ENCODE results near the gene RTN4. TPM values are rescaled to one million over a fixed set of nuclear protein-coding genes. Genes with fewer than 3 reads are reported as not detected.

RTN4 gene
- total and polyA plus RNA-seq, 2 experiments from 2014 or later = 218 to 221 TPM

DNA sequence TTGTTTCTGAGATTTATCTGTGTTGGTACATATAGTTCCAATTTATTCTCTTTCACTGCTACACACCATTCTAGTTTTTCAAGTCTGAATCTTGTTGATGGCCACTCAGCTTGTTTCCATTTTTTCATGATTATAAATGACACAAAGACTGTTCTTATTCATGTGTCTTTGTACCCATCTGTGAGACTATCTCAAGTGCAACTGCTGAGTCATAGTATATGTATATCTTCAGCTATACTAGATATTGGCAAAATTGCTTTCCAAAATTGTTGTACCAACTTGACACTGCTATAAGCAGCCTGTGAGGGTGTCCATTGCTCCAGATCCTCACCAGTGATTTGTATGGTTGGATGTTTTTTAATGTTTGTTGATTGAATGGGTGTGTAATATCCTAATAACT, 37.2 kb upstream of the RTN4 start (continued):
- TF ChIP-seq, protein P1, sequence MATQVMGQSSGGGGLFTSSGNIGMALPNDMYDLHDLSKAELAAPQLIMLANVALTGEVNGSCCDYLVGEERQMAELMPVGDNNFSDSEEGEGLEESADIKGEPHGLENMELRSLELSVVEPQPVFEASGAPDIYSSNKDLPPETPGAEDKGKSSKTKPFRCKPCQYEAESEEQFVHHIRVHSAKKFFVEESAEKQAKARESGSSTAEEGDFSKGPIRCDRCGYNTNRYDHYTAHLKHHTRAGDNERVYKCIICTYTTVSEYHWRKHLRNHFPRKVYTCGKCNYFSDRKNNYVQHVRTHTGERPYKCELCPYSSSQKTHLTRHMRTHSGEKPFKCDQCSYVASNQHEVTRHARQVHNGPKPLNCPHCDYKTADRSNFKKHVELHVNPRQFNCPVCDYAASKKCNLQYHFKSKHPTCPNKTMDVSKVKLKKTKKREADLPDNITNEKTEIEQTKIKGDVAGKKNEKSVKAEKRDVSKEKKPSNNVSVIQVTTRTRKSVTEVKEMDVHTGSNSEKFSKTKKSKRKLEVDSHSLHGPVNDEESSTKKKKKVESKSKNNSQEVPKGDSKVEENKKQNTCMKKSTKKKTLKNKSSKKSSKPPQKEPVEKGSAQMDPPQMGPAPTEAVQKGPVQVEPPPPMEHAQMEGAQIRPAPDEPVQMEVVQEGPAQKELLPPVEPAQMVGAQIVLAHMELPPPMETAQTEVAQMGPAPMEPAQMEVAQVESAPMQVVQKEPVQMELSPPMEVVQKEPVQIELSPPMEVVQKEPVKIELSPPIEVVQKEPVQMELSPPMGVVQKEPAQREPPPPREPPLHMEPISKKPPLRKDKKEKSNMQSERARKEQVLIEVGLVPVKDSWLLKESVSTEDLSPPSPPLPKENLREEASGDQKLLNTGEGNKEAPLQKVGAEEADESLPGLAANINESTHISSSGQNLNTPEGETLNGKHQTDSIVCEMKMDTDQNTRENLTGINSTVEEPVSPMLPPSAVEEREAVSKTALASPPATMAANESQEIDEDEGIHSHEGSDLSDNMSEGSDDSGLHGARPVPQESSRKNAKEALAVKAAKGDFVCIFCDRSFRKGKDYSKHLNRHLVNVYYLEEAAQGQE (IDR thresholded peaks at IDR 0.05; ENCODE audit: unreplicated experiment) = no peak
- TF ChIP-seq JUNB (IDR thresholded peaks at IDR 0.05; ENCODE audit: unreplicated experiment) (no peak), ZNF114 (CRISPR knock-in tag; IDR thresholded peaks at IDR 0.05) (no peak), EZH2 (IDR thresholded peaks at IDR 0.05; ENCODE audit: low read depth, unreplicated experiment) (no peak), STAT1 (IDR thresholded peaks at IDR 0.05; ENCODE audit: unreplicated experiment) (no peak)

DNA sequence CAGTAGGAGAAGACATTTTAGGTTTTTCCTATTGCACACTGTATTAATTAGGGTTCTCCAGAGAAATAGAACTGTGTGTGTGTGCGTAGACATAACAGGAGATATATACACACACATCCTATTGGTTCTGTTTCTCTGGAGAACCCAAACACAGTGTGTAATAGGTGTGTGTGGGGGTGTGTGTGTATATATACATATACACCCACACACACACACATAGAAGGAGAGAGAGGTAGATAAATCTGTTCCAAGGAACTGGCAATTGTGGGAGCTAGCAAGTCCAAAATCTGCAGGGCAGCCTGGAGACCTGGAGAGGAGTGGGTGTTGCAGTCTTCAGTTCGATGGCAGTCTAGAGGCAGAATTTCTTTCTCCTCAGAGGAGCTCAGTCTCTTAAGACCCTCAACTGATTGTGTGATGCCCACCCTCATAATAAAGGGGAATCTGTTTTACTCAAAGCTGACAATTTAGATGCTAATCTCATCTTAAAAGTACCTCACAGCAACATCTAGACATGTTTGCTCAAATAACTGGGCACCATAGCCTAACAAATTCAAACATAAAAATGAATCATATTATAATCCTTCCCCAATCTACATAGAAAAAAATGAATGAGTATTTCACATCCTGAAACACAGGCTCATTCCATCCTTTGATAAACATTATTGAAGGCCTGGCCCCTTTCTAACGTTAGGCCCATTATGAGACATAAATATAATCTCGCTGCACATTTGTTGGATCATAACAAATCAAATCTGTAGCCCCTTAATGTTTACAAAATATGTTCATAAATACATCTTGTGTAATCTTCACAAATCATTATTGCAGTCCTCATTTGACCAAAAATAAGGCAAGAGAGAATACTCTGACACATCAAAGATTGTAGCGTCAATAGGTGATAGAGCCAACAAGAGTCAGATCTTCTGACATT, 35.1 kb upstream of the RTN4 start:
- Histone ChIP-seq H4K20me1 (replicated peaks; ENCODE audit: insufficient read depth) (no peaks in the 10 kb centered on the region), H3F3A (replicated peaks; ENCODE audit: low read depth) (no peaks in the 10 kb centered on the region), H3K9me2 (ENCODE audit: insufficient read depth) (peaks cover 2% of the 10 kb centered on the region; the same call in 1 of the 2 replicates), H3K4me2 (no peak overlapping the region), H3K4me3 (no peak overlapping the region), H3K27me3 (ENCODE audit: insufficient read depth) (no peaks in the 10 kb centered on the region), H3K27ac (ENCODE audit: low read depth) (no peak overlapping the region), H2AFZ (no peak overlapping the region), H3K79me2 (replicated peaks; ENCODE audit: insufficient read depth) (no peaks in the 10 kb centered on the region), H3K36me3 (ENCODE audit: insufficient read depth) (no peaks in the 10 kb centered on the region; the same call in 1 of the 2 replicates), H3K4me1 (ENCODE audit: insufficient read depth) (no peaks in the 10 kb centered on the region)
- H3K4me1 Mint-ChIP-seq = no peaks in the 10 kb centered on the region
- no peaks in the 10 kb centered on the region for H3K36me3 Mint-ChIP-seq (ENCODE audit: low read depth)
- DNase-seq (ENCODE audit: low spot score) (no peak), ATAC-seq (no peak)
- no peaks in the 10 kb centered on the region for H3K27me3 Mint-ChIP-seq (ENCODE audit: insufficient read depth, low read depth, poor library complexity)
- TF ChIP-seq, protein P2, sequence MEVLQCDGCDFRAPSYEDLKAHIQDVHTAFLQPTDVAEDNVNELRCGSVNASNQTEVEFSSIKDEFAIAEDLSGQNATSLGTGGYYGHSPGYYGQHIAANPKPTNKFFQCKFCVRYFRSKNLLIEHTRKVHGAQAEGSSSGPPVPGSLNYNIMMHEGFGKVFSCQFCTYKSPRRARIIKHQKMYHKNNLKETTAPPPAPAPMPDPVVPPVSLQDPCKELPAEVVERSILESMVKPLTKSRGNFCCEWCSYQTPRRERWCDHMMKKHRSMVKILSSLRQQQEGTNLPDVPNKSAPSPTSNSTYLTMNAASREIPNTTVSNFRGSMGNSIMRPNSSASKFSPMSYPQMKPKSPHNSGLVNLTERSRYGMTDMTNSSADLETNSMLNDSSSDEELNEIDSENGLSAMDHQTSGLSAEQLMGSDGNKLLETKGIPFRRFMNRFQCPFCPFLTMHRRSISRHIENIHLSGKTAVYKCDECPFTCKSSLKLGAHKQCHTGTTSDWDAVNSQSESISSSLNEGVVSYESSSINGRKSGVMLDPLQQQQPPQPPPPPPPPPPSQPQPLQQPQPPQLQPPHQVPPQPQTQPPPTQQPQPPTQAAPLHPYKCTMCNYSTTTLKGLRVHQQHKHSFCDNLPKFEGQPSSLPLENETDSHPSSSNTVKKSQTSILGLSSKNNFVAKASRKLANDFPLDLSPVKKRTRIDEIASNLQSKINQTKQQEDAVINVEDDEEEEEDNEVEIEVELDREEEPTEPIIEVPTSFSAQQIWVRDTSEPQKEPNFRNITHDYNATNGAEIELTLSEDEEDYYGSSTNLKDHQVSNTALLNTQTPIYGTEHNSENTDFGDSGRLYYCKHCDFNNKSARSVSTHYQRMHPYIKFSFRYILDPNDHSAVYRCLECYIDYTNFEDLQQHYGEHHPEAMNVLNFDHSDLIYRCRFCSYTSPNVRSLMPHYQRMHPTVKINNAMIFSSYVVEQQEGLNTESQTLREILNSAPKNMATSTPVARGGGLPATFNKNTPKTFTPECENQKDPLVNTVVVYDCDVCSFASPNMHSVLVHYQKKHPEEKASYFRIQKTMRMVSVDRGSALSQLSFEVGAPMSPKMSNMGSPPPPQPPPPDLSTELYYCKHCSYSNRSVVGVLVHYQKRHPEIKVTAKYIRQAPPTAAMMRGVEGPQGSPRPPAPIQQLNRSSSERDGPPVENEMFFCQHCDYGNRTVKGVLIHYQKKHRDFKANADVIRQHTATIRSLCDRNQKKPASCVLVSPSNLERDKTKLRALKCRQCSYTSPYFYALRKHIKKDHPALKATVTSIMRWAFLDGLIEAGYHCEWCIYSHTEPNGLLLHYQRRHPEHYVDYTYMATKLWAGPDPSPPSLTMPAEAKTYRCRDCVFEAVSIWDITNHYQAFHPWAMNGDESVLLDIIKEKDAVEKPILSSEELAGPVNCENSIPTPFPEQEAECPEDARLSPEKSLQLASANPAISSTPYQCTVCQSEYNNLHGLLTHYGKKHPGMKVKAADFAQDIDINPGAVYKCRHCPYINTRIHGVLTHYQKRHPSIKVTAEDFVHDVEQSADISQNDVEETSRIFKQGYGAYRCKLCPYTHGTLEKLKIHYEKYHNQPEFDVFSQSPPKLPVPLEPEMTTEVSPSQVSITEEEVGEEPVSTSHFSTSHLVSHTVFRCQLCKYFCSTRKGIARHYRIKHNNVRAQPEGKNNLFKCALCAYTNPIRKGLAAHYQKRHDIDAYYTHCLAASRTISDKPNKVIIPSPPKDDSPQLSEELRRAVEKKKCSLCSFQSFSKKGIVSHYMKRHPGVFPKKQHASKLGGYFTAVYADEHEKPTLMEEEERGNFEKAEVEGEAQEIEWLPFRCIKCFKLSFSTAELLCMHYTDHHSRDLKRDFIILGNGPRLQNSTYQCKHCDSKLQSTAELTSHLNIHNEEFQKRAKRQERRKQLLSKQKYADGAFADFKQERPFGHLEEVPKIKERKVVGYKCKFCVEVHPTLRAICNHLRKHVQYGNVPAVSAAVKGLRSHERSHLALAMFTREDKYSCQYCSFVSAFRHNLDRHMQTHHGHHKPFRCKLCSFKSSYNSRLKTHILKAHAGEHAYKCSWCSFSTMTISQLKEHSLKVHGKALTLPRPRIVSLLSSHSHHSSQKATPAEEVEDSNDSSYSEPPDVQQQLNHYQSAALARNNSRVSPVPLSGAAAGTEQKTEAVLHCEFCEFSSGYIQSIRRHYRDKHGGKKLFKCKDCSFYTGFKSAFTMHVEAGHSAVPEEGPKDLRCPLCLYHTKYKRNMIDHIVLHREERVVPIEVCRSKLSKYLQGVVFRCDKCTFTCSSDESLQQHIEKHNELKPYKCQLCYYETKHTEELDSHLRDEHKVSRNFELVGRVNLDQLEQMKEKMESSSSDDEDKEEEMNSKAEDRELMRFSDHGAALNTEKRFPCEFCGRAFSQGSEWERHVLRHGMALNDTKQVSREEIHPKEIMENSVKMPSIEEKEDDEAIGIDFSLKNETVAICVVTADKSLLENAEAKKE (CRISPR knock-in tag; IDR thresholded peaks at IDR 0.05) = no peak
- TF ChIP-seq NANOG (IDR thresholded peaks at IDR 0.05; ENCODE audit: borderline replicate concordance) (no peak), CREB1 (CRISPR knock-in tag; IDR thresholded peaks at IDR 0.05; ENCODE audit: low read depth) (no peak)
- no peaks in the 10 kb centered on the region for H3K9me3 Mint-ChIP-seq
- no peak overlapping the region for H3K27ac Mint-ChIP-seq
- H3K4me3 Mint-ChIP-seq = no peak overlapping the region

All from GM23338 (cell line).